Upper lobe of left lung (tissue), 4 donors: ENCODE measurements around the gene EPHB1.
"Not testable (repeated sequence)": the region's sequence is repeated elsewhere in the genome, so short reads cannot be mapped to it uniquely, and the experiment has no call there.

Experiments used
- POLR2A ChIP-seq, 4 donors: fragments of 450-650 bp; IDR thresholded peaks; one replicate each; pipeline ENCODE4 v1.5.1; 2016 to 2017; ENCODE audit warnings: antibody characterized with exemption in 4 of 4, mild to moderate bottlenecking in 2 of 4
- TF ChIP-seq, protein P1 (sequence below), 6 experiments: fragments of 450-650 bp in 4 of 6; fragments of 200-600 bp in 2 of 6; sonication (generic) in 2 of 6; IDR thresholded peaks; one replicate each; pipeline ENCODE4 v1.5.1; 2016 to 2019; ENCODE audit warnings: antibody characterized with exemption in 6 of 6

DNA sequence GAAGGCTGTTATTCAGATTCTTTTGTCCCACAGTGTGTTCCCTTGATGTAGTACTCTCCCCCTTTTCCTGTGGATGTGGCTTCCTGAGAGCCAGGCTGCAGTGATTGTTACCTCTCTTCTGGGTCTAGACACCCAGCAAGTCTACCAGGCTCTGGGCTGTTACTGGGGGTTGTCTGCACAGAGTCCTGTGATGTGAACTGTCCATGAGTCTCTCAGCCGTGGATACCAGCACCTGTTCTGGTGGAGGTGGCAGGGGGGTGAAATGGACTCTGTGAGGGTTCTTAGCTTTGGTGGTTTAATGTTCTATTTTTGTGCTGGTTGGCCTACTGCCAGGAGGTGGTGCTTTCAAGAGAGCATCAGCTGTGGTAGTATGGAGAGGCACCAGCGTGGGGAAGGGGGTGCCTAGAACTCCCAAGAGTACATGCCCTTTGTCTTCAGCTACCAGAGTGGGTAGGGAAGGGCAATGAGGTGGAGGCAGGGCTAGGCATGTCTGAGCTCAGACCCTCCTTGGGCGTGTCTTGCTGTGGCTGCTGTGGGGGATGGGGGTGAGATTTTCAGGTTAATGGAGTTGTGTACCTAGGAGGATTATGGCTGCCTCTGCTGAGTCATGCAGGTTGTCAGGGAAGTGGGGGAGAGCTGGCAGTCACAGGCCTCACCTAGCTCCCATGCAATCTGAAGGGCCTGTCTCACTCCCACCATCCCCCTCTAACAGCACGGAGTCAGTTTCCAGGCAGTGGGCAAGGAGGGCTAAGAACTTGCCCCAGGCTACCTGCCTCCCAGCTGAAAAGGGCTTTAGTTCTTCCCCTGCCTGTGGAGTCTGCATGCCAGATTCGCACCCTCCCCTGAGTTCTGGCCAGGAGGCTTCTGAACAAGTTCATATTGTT lies 272.0 kb downstream of the EPHB1 start:
- TF ChIP-seq, protein P1, sequence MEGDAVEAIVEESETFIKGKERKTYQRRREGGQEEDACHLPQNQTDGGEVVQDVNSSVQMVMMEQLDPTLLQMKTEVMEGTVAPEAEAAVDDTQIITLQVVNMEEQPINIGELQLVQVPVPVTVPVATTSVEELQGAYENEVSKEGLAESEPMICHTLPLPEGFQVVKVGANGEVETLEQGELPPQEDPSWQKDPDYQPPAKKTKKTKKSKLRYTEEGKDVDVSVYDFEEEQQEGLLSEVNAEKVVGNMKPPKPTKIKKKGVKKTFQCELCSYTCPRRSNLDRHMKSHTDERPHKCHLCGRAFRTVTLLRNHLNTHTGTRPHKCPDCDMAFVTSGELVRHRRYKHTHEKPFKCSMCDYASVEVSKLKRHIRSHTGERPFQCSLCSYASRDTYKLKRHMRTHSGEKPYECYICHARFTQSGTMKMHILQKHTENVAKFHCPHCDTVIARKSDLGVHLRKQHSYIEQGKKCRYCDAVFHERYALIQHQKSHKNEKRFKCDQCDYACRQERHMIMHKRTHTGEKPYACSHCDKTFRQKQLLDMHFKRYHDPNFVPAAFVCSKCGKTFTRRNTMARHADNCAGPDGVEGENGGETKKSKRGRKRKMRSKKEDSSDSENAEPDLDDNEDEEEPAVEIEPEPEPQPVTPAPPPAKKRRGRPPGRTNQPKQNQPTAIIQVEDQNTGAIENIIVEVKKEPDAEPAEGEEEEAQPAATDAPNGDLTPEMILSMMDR (IDR thresholded peaks at IDR 0.05): not testable (repeated sequence)
- TF ChIP-seq POLR2A (IDR thresholded peaks at IDR 0.05): not testable (repeated sequence)
